MM.1S (cell line): Measurements from ENCODE around the gene TNFSF4.
"Not testable (repeated sequence)": the region's sequence is repeated elsewhere in the genome, so short reads cannot be mapped to it uniquely, and the experiment has no call there.

Experiments
- DNase-seq: peaks from one replicate; pipeline ENCODE4 v3.0.0-alpha.2; 2015
- H2AFZ ChIP-seq: fragments of 300-600 bp; sonication (generic); 2 replicates; pipeline ENCODE4 v1.6.0; 2016; ENCODE audit warnings: antibody characterized with exemption, low read length
- H3F3A ChIP-seq: fragments of 300-600 bp; sonication (generic); 2 replicates; pipeline ENCODE4 v1.6.1; 2016; ENCODE audit warnings: mild to moderate bottlenecking, antibody characterized with exemption, low read length, moderate library complexity, mixed read lengths; ENCODE audit not compliant: insufficient read depth
- H3K27ac ChIP-seq: fragments of 300-600 bp; sonication (generic); 2 replicates; pipeline ENCODE4 v1.5.1; 2016; ENCODE audit warnings: mild to moderate bottlenecking, low read length
- H3K27me3 ChIP-seq: fragments of 300-600 bp; sonication (generic); replicated peaks from 2 replicates; pipeline ENCODE4 v1.6.0; 2016; ENCODE audit warnings: low read length; ENCODE audit not compliant: insufficient read depth
- H3K36me3 ChIP-seq: fragments of 300-600 bp; sonication (generic); replicated peaks from 2 replicates; pipeline ENCODE4 v1.6.1; 2016; ENCODE audit warnings: mild to moderate bottlenecking, low read length, mixed read lengths; ENCODE audit not compliant: insufficient read depth
- H3K4me1 ChIP-seq: fragments of 300-600 bp; sonication (generic); 2 replicates; pipeline ENCODE4 v1.6.1; 2016; ENCODE audit warnings: low read length, mixed read lengths
- H3K4me2 ChIP-seq: fragments of 300-600 bp; sonication (generic); 2 replicates; pipeline ENCODE4 v1.6.0; 2016; ENCODE audit warnings: low read depth, low read length
- H3K4me3 ChIP-seq: fragments of 300-600 bp; sonication (generic); 2 replicates; pipeline ENCODE4 v1.5.1; 2016; ENCODE audit warnings: low read length, mixed read lengths
- H3K79me2 ChIP-seq: fragments of 300-600 bp; sonication (generic); 2 replicates; pipeline ENCODE4 v1.6.1; 2016; ENCODE audit warnings: mixed run types, low read length, mixed read lengths
- H3K9ac ChIP-seq: fragments of 300-600 bp; sonication (generic); 2 replicates; pipeline ENCODE4 v1.6.1; 2016; ENCODE audit warnings: low read length, mixed read lengths
- H3K9me2 ChIP-seq: fragments of 300-600 bp; sonication (generic); replicated peaks from 2 replicates; pipeline ENCODE4 v1.6.1; 2016; ENCODE audit warnings: mild to moderate bottlenecking, low read length, mixed read lengths; ENCODE audit not compliant: insufficient read depth
- H3K9me3 ChIP-seq: fragments of 300-600 bp; sonication (generic); replicated peaks from 2 replicates; pipeline ENCODE4 v1.6.1; 2016; ENCODE audit warnings: mild to moderate bottlenecking, low read length, mixed read lengths; ENCODE audit not compliant: insufficient read depth
- H4K20me1 ChIP-seq: fragments of 300-600 bp; sonication (generic); 2 replicates; pipeline ENCODE4 v1.6.1; 2016; ENCODE audit warnings: mild to moderate bottlenecking, low read length, moderate library complexity, mixed read lengths; ENCODE audit not compliant: insufficient read depth
- CTCF ChIP-seq: fragments of 300-600 bp; sonication (generic); IDR thresholded peaks from 2 replicates; pipeline ENCODE4 v1.5.1; 2016; ENCODE audit warnings: antibody characterized with exemption, low read length, mixed read lengths
- EZH2 ChIP-seq: fragments of 300-600 bp; sonication (generic); optimal IDR thresholded peaks from 2 replicates; pipeline ENCODE3; 2017; ENCODE audit warnings: low read depth, mild to moderate bottlenecking, antibody characterized with exemption, low read length, mixed read lengths
- EZH2phosphoT487 ChIP-seq: fragments of 300-600 bp; sonication (generic); IDR thresholded peaks from 2 replicates; pipeline ENCODE4 v1.6.1; 2018; ENCODE audit warnings: antibody characterized with exemption, low read length

The TNFSF4 gene

GRCh38 chr1:173161510-173162221 lies 45.5 kb downstream of the TNFSF4 start:
- no peak for DNase-seq
- Histone ChIP-seq H3K9me2 (no peaks in the 10 kb centered on the region), H4K20me1 (no peaks in the 10 kb centered on the region), H3K4me2 (no peak overlapping the region), H2AFZ (no peak overlapping the region), H3K27me3 (no peaks in the 10 kb centered on the region), H3K9me3 (no peaks in the 10 kb centered on the region), H3K79me2 (no peaks in the 10 kb centered on the region), H3K9ac (no peak overlapping the region), H3F3A (no peaks in the 10 kb centered on the region), H3K36me3 (no peaks in the 10 kb centered on the region), H3K4me3 (no peak overlapping the region), H3K27ac (no peak overlapping the region), H3K4me1 (no peaks in the 10 kb centered on the region)
- no peak for TF ChIP-seq EZH2
- no peak for TF ChIP-seq CTCF
- TF ChIP-seq EZH2phosphoT487 = no peak

- H3K9me2 ChIP-seq, H3K27me3 ChIP-seq, DNase-seq, H3K9ac ChIP-seq, H3K27ac ChIP-seq, H3K36me3 ChIP-seq, H3F3A ChIP-seq, H3K79me2 ChIP-seq, H3K4me1 ChIP-seq, H3K4me2 ChIP-seq, H2AFZ ChIP-seq, H3K9me3 ChIP-seq, H4K20me1 ChIP-seq, H3K4me3 ChIP-seq: not testable (repeated sequence)
These were observed 53.2 kb downstream of the TNFSF4 start for GRCh38 chr1:173153964-173154363.

DNA sequence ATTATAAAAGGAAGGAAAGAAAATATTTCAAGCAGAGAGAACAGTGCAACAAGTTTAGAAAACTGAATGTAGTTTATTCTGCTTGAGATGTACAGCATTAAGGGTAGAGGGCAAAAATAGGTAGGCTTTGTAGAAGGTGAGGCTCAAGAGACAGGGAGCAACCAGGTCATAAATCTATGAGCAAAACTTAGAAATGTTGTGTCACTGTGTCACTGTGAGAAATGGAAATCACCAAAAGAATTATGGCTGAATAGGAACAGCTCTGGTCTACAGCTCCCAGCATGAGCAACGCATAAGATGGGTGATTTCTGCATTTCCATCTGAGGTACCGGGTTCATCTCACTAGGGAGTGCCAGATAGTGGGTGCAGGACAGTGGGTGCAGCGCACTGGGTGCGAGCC lies 53.6 kb downstream of the TNFSF4 start:
- H3K4me1 ChIP-seq = no peaks in the 10 kb centered on the region
- no peak overlapping the region for H2AFZ ChIP-seq
- H4K20me1 ChIP-seq = no peaks in the 10 kb centered on the region
- TF ChIP-seq EZH2phosphoT487 = no peak
- TF ChIP-seq EZH2 = no peak
- TF ChIP-seq CTCF = no peak
- no peak overlapping the region for H3K4me3 ChIP-seq
- no peak overlapping the region for H3K9ac ChIP-seq
- no peaks in the 10 kb centered on the region for H3F3A ChIP-seq
- H3K79me2 ChIP-seq = no peaks in the 10 kb centered on the region
- no peaks in the 10 kb centered on the region for H3K36me3 ChIP-seq
- H3K9me2 ChIP-seq = no peaks in the 10 kb centered on the region
- H3K27ac ChIP-seq = no peak overlapping the region
- no peak overlapping the region for H3K4me2 ChIP-seq
- H3K9me3 ChIP-seq = no peaks in the 10 kb centered on the region
- DNase-seq = no peak
- H3K27me3 ChIP-seq = no peaks in the 10 kb centered on the region

DNA sequence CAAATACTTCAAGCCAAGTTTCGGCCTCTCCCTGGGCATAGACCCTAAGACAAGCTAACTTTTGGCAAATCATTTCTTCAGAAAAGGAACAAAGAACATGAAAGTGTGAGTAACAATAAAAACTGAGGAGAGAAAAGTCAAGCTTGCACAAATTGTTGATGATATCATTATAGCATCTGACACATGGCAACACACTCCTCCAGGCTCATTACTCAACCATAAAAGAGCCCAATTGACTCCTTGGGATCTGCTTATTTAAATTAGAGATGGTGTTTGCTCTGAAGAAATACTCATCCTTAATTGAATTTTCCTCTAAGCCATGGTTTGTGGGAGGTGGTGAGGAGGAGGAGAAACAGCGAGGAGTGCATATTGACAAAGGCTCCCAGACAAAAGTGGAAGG lies 54.5 kb downstream of the TNFSF4 start:
- H3K36me3 ChIP-seq = no peaks in the 10 kb centered on the region
- H3K9ac ChIP-seq = no peak overlapping the region
- no peaks in the 10 kb centered on the region for H3K27me3 ChIP-seq
- H3K4me3 ChIP-seq = no peak overlapping the region
- no peak for DNase-seq
- H3K9me2 ChIP-seq = no peaks in the 10 kb centered on the region
- no peaks in the 10 kb centered on the region for H3K79me2 ChIP-seq
- no peak overlapping the region for H2AFZ ChIP-seq
- TF ChIP-seq EZH2 (no peak), CTCF (no peak), EZH2phosphoT487 (no peak)
- H3K4me1 ChIP-seq = no peaks in the 10 kb centered on the region
- H3K4me2 ChIP-seq = no peak overlapping the region
- H3K9me3 ChIP-seq = no peaks in the 10 kb centered on the region
- no peaks in the 10 kb centered on the region for H3F3A ChIP-seq
- no peaks in the 10 kb centered on the region for H4K20me1 ChIP-seq
- no peak overlapping the region for H3K27ac ChIP-seq
